ENCODE results near the gene IFIH1.

IFIH1 gene

GRCh38 chr2:162295009-162295408, 23.5 kb downstream of the IFIH1 start:
- no peak for TF ChIP-seq CTCF (IDR thresholded peaks at IDR 0.05)

GRCh38 chr2:162293122-162293786, 25.2 kb downstream of the IFIH1 start:
- no peak for TF ChIP-seq CTCF (IDR thresholded peaks at IDR 0.05)

- no peak for TF ChIP-seq CTCF (IDR thresholded peaks at IDR 0.05)
Measured at GRCh38 chr2:162291748-162292147, 26.7 kb downstream of the IFIH1 start.

GRCh38 chr2:162282765-162283425, 35.6 kb downstream of the IFIH1 start:
- TF ChIP-seq CTCF (IDR thresholded peaks at IDR 0.05) = no peak

GRCh38 chr2:162280654-162281053, 37.8 kb downstream of the IFIH1 start:
- no peak for TF ChIP-seq CTCF (IDR thresholded peaks at IDR 0.05)

- TF ChIP-seq CTCF (IDR thresholded peaks at IDR 0.05) = no peak
Measured at GRCh38 chr2:162277381-162277780, 41.1 kb downstream of the IFIH1 start.

GRCh38 chr2:162267996-162268395, 50.5 kb downstream of the IFIH1 start:
- no peak for TF ChIP-seq CTCF (IDR thresholded peaks at IDR 0.05)

Data from LNCAP (cell line).